IMR-90 (cell line): ENCODE data around the gene CHST10.

Source experiments
- CTCF ChIP-seq: conservative IDR thresholded peaks from 2 replicates; pipeline ENCODE4 v1.5.1; 2012; ENCODE audit warnings: mild to moderate bottlenecking, low read depth, low read length, improper control_type of control experiment
- POLR2A ChIP-seq: IDR thresholded peaks from 2 replicates; pipeline ENCODE4 v1.6.1; 2012; ENCODE audit warnings: mild to moderate bottlenecking, low read depth, low read length

- TF ChIP-seq POLR2A (no peak), CTCF (no peak)
Observed at GRCh38 chr2:100417711-100418124, 250 bp upstream of the CHST10 start.
